Astrocyte (in vitro differentiated cells and primary cell): ENCODE results near the gene AUTS2.

Experiments used
- CTCF ChIP-seq: IDR thresholded peaks from 2 replicates; pipeline ENCODE4 v1.5.1; 2011; ENCODE audit warnings: low read depth, mild to moderate bottlenecking, inconsistent platforms, low read length, moderate library complexity; ENCODE audit not compliant: insufficient read depth
- EZH2 ChIP-seq: IDR thresholded peaks from 2 replicates; pipeline ENCODE4 v1.6.1; 2012; ENCODE audit warnings: mild to moderate bottlenecking, low read length, inconsistent platforms; ENCODE audit not compliant: insufficient read depth

DNA sequence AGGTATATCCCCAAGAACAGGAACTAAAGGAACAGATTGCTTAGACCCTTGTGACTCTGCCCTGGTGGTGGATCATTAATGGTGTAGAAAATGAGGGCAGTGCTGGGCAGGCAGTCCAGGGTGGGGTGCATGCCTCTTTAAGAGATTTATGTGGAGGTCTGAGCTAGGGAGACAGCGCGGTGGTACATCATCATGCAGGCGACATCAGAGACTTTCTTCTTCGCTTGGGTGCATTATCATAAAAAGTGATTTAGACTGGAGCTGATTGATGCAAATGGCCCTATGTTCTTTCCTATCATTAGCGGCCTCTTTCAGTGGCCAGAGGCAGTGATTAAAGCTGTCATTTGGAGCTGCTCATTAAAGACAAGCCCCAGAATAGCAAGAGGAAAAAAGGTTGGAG is 1014.5 kb downstream of the AUTS2 start:
- TF ChIP-seq EZH2 (no peak), CTCF (no peak)
